NCI-H1417 (cell line): ENCODE data around the gene ZBTB7C.
A peak's percentile ranks its signal among the peaks of the same experiment; 100 is the strongest.

ENCODE experiments used
- DNase-seq, 3 experiments: peaks; one replicate each; lab custom pipeline; 2025; lab: John Stamatoyannopoulos, UW

The ZBTB7C gene

DNA sequence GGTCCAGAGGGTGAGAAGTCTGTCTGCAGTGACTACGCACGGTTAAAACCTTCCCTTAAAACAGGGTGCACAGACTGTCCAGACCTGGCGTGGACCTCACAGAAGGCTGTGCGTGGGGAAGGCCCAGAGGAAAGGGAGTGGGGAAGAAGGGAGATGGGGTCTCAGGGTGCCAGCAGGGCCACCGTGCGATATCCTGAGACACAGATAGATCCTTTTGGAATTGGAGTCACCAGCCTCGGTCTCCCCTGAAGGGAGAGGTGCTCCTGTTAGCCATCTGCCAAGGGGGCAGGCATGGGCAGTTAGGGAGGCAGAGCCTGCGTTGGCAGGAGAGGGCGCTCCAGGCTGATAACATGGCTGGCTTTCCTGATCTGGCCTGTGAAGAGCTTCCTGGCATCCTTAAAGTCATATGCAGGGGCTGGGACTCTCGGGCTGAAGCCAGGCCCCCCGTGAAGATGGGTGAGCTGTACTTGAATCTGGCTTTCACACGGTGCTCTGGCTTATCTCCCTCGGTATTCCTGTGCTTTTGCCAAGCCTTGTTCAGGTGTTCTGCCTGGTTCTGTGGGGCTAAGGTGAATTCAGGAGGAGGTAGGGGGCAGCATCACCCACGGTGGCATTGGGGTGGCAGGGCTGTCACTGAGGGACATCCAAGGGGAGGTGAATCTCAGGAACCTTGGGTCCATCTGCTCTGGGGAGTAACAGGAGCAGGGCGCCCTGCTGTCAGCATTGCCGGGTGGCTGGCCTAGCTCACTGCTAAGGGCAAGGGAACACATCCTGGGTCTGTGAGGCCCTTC lies 371.5 kb downstream of the ZBTB7C start:
- peak in 1 of 3 experiments; percentile 17 for DNase-seq

DNA sequence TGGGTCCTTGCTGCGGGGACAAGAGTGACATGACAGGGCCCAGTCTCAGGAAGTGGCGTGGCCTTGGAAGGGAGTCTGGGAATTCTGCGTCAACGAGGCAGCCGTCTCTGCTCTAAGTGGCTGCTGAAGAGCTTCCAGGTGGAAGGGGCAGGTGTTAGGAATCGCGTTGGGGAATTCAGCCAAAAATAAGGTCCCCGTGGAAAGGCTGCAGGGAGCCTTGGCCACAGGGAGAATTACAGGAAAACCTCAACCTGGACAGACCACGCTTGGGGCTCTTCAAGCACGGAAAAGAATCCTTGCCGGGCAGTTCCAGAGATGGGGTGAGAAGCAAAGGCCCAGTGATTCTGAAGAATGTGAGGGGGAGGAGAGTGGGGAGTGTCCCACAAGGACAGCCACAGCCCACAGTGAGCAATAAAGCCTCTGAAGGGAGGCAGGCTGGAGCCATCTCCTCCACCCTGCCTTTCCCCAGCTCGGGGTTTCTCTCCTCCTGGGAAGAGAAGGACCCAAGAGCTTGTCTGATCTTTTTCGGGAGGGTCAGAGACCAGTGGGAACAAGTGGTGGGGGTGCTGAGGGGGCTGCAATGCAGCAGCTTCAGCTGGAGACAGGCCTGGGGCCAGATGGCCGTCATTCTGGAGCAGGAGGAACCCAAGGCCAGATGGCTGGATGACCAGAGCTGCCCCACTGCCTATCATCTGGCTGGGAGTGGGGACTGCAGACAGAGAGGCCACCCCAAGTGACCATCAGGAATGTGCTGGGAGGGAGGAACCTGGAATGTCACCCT lies 372.4 kb downstream of the ZBTB7C start:
- peak in 2 of 3 experiments; percentile 41 to 52 for DNase-seq

DNA sequence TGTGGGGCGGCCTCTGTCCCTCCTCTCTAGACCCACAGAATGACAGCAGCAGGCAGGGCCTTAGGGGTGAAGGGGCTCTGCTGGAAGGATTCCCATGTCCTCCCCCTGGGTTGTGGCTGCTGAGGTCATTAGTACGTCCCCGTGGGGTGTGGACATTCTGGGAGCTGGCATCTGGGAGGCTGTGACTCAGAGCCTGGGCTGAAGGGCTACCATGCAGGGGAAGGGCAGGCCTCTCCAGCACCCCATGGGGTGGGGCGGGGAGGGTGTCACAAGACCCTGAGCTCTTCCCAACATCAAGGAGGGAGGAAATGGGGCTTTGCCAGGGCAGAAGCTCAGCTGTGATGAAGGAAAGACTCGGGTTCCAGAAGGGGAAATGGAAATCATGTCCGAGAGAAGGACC lies 373.0 kb downstream of the ZBTB7C start:
- no peak for DNase-seq

DNA sequence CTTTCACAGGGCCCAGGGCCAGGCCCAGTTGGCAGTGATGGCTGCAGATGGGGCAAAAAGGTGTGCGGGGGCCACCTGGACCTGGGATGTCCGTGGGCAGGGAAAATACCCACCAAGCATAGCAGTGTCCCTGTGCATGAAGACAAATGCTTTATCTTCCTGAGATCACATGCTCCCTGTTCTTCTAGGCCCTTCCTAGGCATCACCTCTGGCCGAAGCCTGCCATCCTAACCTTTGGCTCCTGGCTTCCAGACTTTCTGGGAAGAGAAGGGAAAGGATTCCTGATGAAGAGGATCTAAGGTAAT lies 373.7 kb downstream of the ZBTB7C start:
- DNase-seq, result no peak

DNA sequence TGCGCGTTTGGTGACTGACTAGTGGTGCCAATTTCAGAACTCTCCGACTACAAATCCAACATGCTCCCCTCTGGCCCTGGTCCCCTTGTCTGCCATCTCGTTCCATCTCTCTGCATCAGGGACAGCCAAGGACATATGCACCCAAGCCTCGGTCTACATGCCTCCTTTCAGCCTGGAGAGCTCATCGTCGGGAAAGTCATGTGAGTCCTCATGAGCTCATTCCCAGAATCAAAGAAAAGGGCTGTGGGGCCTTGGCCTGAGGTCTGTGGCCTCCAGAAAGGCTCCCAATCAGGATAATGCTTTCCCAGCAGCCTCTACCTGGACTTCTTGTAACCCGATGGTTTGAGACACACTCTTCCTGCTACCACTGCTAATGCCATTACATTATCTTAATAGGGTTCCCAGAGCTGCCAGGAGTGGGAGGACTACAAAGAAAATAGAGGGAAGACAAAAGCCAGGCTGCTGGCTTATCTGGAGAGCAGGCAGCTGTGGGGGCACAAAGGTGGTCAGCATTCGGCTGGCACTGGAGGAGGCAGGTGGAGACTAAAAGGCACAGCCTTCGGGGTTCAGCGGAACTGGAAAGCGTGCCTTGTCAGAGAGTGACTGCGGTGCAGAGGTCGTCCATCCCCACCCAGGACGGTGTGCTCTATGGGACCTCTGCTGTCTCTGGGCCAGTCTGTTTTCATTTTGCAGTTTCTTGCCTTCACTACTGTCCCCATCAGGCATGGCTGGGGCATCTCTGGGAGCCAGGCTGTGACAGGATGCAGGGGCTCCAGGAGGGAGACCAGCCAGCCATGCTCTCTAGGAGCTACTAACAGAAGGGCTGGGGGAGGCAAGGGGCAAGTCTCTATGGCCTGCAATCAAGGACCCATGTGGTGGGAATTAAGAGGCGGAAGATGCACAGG lies 374.3 kb downstream of the ZBTB7C start:
- no peak for DNase-seq

DNA sequence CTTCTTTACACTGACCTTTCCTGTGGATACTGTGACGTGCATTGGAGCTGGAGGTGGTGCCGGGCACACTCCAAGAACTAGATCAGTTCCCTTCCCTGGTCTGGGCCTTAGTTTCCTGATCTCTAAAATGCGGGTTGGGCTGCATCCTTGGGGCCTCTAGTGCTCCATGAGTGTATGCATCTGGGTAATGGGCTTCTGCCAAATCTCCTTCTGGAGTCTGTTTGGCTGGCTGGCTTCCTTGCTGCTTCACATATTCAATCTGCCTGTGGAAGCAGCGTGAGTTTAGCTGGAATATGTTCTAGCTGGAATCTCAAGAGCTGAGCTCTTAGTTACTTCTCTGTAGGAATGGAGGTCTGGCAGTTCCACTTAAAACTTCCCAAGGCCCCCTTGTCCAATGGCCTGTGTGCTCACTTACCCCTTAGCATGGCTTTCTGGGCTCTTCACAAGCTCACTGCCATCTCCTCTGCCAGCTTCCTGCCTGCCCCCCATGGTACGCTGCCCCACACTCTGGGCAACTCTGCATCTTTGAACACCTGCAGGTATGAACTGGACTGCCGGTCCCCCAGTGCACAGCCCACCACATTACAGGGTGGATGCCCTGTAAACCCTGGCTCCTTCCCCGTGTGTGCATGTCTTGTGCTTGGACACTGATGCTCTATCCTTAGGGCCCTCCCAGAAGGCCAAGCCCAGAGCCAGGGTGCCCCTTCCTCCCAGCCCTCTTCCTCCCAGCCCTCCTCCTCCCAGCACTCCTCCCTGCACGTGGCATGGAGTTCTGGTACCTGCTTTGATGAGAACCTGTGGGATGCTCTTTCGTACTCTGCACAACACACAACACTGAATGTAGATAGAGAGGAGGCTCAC lies 375.2 kb downstream of the ZBTB7C start:
- DNase-seq, result no peak

DNA sequence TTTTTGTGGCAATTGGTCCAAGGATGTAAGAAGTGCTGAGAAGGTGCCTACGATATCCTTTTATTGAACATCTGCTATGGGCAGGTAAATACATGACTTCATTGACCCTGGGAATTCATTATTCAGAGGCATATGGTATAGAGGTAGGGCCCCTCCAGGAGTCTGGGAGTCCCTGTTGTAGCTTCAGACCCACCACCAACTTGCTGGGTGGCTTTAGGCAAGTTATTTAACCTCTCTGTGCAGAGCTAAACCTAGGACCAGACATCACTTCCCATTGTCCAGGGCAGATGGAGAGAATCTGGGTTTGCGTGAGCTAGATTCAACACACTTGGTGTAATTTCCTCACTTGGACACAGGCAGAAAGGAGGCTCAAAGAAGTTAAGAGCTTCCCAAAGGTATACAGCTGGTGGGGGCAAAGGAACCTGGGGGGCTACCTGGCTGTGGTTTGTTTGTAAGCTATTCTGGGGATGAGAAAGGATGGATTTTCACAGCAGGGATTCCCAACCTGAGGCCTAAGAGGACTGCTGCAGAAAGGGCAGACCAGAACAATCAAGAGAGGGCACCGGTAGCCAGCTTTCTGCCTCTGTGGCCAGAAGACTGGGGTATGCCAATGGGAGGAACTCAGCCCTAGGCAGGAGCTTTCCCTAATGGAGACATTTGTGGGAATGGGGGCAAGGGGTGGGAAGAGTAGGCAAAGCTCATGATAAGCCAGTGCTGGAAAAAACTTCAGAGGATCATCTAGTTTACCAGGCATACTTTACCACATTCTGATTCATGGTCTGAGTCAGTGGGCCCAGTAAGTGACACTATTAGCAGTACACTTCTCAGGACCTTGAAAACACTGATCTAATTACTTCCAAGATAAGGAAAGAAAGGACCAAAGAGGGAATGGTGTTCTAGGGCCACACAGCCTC lies 376.1 kb downstream of the ZBTB7C start:
- peak in 1 of 3 experiments; percentile 33 for DNase-seq

DNA sequence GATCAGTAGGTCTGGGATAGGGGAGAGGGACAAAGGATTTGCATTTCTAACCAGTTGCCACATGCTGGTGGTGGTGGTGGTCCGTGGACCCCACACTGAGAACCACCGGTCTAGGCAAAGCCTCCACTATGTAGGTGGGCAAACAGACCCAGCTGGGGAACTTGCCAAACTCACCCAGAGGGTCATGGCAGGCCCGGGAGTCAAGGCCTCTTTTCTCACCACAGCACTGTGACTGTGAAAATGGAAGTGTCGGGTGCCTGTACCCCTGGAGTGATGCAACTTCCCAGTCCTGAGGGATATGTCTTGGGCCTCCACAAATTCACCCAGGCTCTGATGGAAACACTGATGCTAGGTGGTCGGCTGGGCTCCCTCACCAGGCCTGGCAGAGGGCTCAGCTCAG lies 377.5 kb downstream of the ZBTB7C start:
- DNase-seq, result no peak

DNA sequence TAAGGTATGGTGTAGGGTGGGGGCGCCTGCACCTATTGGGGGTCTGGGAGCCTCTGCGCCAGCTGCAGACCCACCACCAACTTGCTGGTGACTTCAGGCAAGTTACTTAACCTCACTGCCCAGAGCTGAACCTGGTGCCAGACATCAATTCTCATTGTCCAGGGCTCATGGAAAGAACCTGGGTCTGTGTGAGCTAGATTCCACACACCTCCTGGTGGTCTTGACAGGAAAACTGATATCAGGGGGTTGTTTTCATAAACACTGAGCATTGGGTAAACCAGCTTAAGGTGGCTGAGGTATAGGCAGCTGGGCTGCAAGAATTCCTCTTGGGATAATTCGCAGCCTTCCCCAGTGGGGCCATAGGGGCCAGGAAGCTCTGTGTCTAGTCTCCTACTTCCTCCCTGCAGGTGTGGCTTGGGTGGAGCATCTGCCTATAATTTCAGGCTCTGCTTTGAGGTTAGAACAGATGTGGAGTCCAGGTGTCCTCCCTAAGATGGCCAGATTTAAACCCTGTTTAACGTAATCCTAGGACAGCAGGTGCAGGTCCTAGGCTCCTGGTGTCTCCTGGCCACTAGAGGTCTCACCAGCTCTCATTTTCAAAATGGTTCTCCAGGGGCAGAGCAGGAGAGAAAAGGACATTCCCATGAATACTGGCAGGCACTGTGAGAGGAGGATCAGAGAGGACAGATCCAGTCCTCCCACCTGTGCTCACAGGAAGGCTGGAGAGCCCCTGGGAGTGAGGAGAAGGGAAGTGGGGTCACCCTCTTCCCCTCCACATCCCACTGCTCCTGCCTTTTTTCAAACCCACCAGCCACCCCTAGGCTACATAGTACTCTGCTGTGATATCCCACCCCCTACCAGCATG lies 378.3 kb downstream of the ZBTB7C start:
- DNase-seq, result peak; percentile 75 to 91 (median 77)

DNA sequence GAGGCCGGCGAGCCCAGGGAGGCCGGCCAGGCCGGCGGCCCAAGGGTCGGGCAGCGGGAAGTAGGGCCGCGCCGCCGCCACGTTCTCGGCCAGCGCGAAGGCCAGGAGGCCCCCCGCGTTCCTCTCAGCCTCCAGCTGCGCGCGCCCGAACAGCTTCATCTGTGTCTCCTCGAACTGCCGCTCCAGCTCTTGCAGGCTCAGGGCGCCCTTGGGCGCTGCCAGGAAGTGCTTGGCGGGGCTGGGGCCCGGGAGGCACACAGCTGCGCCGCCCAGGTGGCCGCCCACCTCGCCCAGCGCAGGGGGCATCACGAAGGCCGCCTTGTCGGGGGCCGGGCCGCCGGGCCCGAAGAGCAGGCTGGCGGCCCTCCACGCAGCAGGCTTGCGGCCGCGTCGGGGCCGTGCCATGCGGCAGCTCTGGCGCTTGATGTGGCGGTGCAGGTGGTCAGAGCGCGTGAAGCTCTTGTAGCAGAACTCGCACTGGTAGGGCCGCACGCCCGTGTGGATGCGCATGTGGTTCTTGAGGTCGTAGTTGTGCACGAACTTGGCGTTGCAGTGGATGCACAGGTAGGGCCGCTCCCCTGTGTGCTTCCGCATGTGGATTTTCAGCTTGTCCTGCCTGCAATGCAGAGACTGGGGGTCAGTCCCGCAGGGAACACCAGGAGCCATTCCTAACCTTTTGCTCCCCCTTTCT lies 379.7 kb downstream of the ZBTB7C start:
- no peak for DNase-seq

DNA sequence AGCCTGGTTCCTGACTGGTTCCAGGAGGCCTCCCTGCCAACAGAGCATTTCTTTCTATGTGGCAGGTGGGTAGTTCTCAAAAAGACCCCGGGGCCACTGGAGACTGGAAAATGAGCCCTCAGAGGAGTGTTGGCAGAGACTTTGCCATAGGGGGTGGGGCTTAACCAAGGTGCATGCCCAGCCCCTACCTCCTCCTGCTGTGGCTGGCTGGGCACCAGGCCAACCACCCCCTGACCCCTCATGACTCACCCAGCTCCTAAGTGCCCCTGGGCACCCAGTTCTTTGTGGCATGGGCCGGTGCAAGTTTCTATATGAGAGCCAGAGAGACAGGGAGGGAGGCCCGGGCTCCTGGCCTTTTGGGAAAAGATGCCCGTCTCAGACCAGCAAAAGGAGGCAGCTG lies 380.5 kb downstream of the ZBTB7C start:
- DNase-seq, result peak in 1 of 3 experiments; percentile 49

DNA sequence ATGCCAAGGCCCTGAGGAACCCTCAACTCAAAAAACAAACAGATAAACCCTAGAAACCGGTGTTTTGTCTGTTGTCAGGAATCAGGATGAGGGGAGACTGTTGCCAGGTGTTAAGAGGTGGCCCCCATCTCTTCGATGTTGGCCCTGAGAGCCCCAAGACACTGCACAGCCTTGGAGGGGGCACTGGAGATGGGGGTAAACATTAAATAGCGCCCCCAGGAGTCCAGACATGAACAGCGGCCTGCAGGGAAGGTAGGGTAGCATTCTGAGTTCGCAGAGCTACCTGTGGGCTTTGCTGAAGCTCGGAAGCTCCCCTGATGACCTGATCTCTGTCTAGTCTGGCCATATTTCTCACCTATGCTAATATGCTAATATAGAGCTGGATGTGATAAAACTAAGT lies 381.1 kb downstream of the ZBTB7C start:
- no peak for DNase-seq

DNA sequence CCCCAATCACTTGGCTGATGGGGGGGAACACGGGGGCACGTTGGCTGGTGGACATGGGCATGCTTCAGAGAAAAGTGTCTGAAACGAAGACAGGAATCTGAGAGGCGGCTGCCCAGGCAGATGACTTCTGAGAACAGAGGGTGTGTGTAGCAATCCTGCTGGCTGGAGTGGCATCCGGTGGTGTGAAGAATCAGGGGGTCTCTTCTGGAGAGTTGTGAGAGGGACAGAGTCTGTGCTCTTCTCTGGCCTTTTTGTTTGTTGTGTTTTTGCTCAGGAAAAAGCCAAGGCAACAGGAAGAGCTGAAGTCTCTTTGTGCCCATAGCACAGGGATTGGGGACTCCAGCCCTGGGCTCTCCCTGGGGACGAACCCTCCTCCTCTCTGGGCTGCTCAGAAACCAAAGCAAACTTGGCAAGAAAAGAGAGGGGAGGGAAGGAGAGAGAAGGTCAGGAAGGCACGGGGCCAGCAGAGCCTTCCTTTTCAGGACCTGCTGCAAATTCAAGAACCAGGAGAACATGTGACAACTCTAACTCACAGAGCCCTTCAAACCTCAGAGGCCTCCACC lies 381.7 kb downstream of the ZBTB7C start:
- DNase-seq, result no peak

DNA sequence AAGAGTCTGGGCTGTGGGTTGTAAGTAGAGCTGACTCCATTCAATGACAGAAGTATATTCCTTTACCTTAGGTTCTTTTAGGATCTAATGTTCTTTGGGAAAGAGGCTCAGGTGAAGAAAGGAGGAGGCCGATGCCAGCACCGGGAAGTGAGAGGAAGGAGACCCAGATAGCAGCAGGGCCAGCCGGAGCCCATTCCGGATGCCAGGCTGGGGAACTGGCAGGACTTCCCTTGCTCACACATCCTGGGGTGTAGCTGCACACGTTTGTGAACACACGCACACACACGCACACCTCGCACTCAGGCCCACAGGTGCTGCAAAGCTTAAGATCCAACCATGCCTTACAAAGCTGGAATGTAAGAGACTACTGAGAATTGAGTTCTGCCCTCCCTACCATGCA lies 383.0 kb downstream of the ZBTB7C start:
- DNase-seq, result no peak

DNA sequence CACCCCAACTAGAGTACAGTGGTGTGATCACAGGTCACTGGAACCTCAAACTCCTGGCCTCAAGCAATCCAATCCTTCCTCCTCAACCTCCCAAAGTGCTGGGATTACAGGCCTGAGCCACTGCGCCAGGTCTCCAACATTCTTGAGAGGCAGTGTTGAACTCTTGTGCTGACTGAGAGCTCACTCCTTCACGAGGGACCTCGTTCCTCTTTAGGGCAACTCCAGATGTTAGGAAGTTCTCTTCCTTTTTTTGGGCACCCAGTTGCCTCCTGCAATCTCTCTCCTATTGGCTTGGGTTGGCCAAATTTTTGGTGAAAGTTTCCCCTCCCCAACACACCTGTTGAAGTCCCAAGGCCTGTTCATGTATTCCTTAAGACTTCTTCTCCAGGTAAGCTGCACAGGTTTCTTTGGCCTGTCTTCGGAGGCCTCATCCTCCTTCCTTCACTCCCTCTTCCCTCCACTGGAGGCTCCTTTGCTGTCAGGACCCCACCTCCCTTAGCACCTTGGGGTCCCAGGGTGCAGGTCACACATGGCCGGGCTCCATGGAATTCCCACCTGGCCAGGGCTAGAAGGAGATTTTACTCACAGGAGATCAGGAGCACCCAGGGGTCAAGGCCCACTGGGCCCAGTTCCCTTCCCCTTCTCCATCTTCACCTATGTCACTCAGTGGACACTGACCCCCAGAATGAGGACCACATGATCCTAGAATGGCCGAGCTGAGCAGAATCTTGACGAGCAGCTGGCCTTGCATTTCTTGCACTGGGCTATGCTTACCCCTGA lies 384.1 kb downstream of the ZBTB7C start:
- no peak for DNase-seq

DNA sequence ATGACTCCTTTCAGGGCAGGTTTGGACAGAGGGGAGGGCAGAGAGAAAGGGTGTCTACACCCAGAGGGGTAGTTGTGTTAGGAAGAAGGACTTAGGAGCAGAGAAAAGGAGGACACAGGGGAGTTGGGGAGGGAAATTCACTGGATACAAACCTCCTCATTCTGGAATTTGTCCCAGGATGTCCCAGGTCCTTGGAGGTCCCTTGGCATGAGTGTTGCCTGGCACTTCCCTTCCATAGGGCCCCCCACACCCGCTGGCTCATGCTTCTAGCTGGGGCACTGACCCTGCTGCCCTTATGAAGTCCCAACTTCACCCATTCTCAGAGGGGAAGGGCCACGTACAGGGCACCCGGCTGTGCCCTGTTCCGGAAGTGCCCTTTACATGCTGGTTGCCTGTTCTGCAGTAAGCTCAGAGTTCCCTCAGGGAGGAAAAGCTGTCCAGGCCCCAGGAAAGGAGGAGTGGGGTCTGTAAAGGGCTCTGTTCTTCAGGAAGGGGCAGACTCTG lies 385.1 kb downstream of the ZBTB7C start:
- no peak for DNase-seq

DNA sequence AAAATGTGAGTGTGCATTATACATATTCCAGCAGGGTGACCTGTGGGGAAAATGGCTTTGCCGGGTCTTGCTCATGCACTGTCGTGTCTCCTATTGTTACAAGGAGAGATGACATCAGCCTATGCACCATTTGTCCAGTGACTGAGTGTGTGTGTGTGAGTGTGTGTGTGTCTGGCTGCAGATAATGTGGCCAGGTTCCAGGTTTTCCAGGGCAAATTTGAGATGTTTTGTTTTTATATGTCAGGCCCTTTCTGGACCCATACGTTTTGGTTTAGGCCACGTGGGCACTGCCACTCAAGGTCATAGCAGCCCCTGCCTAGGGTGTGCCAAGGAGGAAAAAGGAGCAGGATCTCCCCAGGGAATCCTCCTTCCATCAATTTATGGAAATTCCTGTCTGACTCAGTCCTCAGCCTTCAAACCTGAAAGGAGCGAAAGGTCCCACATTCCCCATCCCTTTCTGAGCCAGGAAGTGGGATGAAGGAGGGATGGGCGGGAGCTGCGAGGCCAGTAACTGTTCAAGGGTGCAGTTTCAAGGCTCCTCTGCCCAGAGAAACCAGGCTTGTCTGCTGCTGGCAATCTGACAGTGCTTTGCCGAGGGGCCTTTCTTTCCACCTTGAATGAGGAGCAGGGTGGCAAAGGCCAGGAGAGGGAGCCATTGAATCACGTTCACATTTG lies 385.7 kb downstream of the ZBTB7C start:
- DNase-seq, result peak; percentile 55 to 86 (median 78)
